Activated CD8-positive, alpha-beta T cell treated with anti-CD3 and anti-CD28 coated beads, Interleukin-2, amount 10 ng/mL, durations not matched to agents 7 days and 5 days (primary cell): Measurements from ENCODE around the gene BAG2. TPM values are rescaled to one million over a fixed set of nuclear protein-coding genes. Genes with fewer than 3 reads are reported as not detected.
A peak's percentile ranks its signal among the peaks of the same experiment; 100 is the strongest.

Experiments used
- ATAC-seq: fragments of 150-1000 bp; cut with Tn5 transposase; one replicate; pipeline ENCODE4 v1.10.0; 2021; ENCODE audit warnings: moderate library complexity
- CTCF ChIA-PET: fragments of 350-600 bp; sonication (Branson Sonifier 250); formaldehyde crosslinking; loops from one replicate; lab custom pipeline; 2021; ENCODE audit warnings: antibody characterized with exemption; lab: Charles Lee
- POLR2A ChIA-PET: fragments of 350-600 bp; sonication (Branson Sonifier 250); formaldehyde crosslinking; loops from one replicate; lab custom pipeline; 2021; ENCODE audit warnings: antibody characterized with exemption; lab: Charles Lee
- DNase-seq: peaks from one replicate; pipeline ENCODE4 v3.0.0-alpha.2; 2020
- H3K27ac Mint-ChIP-seq: one replicate; pipeline ENCODE4 v1.8.0; 2021; ENCODE audit warnings: mild to moderate bottlenecking, mixed read lengths
- H3K27me3 Mint-ChIP-seq: one replicate; pipeline ENCODE4 v1.8.0; 2021; ENCODE audit warnings: low read depth, mixed read lengths
- H3K36me3 Mint-ChIP-seq: one replicate; pipeline ENCODE4 v1.8.0; 2021; ENCODE audit warnings: low read depth, mixed read lengths
- H3K4me1 Mint-ChIP-seq: one replicate; pipeline ENCODE4 v1.8.0; 2021; ENCODE audit warnings: low read depth, mixed read lengths
- H3K4me3 Mint-ChIP-seq: one replicate; pipeline ENCODE4 v1.8.0; 2021; ENCODE audit warnings: mild to moderate bottlenecking, mixed read lengths
- H3K9me3 Mint-ChIP-seq: one replicate; pipeline ENCODE4 v1.8.0; 2022; ENCODE audit warnings: mixed read lengths; ENCODE audit not compliant: insufficient read depth
- total RNA-seq, 2 experiments: library from RNA; stranded (reverse); gene quantifications; one replicate each; pipeline ENCODE4 v1.2.3, GENCODE V29; 2021

The BAG2 gene
- total RNA-seq, 2 experiments from 2014 or later: 8.1 to 9.4 TPM

GRCh38 chr6:57147955-57148858 lies 23.9 kb upstream of the BAG2 start:
- Mint-ChIP-seq H3K4me3 (no peak overlapping the region), H3K36me3 (peaks cover 55% of the 10 kb centered on the region), H3K27me3 (no peaks in the 10 kb centered on the region), H3K9me3 (no peaks in the 10 kb centered on the region), H3K27ac (no peak overlapping the region), H3K4me1 (peaks cover 14% of the 10 kb centered on the region)
- CTCF ChIA-PET: interaction anchor here (1.0 kb wide), 1 partner anchor 17 kb away, joined by 3 read pairs; no protein-coding TSS in a partner anchor
- no peak for DNase-seq
- peak; percentile 39 for ATAC-seq
- POLR2A ChIA-PET: no interaction called here

- CTCF ChIA-PET: interaction anchor here (1.3 kb wide), 1 partner anchor 159 kb away, joined by 4 read pairs; the partner anchor contains the start of gene PRIM2
- Mint-ChIP-seq H3K4me3 (no peak overlapping the region), H3K4me1 (no peaks in the 10 kb centered on the region), H3K36me3 (peaks cover 34% of the 10 kb centered on the region), H3K9me3 (no peaks in the 10 kb centered on the region), H3K27ac (no peak overlapping the region), H3K27me3 (no peaks in the 10 kb centered on the region)
- no peak for DNase-seq
- no peak for ATAC-seq
- POLR2A ChIA-PET: no interaction called here
These were observed 13.5 kb upstream of the BAG2 start for GRCh38 chr6:57158658-57159057.

GRCh38 chr6:57159127-57159526 lies 13.0 kb upstream of the BAG2 start:
- Mint-ChIP-seq H3K9me3 (no peaks in the 10 kb centered on the region), H3K4me1 (no peaks in the 10 kb centered on the region), H3K27me3 (no peaks in the 10 kb centered on the region), H3K4me3 (no peak overlapping the region), H3K36me3 (peaks cover 34% of the 10 kb centered on the region), H3K27ac (no peak overlapping the region)
- ChIA-PET POLR2A (no interaction called here), CTCF (no interaction called here)
- no peak for DNase-seq
- ATAC-seq: no peak

- no peak overlapping the region for H3K4me3 Mint-ChIP-seq
- DNase-seq (no peak), ATAC-seq (no peak)
- H3K4me1 Mint-ChIP-seq: no peaks in the 10 kb centered on the region
- H3K9me3 Mint-ChIP-seq: peaks cover 11% of the 10 kb centered on the region
- H3K27ac Mint-ChIP-seq: no peak overlapping the region
- no peaks in the 10 kb centered on the region for H3K27me3 Mint-ChIP-seq
- CTCF ChIA-PET: interaction anchor here (1.1 kb wide), 1 partner anchor 566 kb away, joined by 3 read pairs; no protein-coding TSS in a partner anchor
- H3K36me3 Mint-ChIP-seq: peaks cover 46% of the 10 kb centered on the region
- POLR2A ChIA-PET: interaction anchor here (1.0 kb wide), 1 partner anchor 10 kb away, joined by 4 read pairs; the partner anchor contains the start of gene BAG2
These were observed 10.1 kb upstream of the BAG2 start for GRCh38 chr6:57162028-57162427.

GRCh38 chr6:57162516-57162915 lies 9.6 kb upstream of the BAG2 start:
- ChIA-PET CTCF (interaction anchor here (1.1 kb wide), 1 partner anchor 567 kb away, joined by 3 read pairs; no protein-coding TSS in a partner anchor), POLR2A (interaction anchor here (1.0 kb wide), 1 partner anchor 9 kb away, joined by 4 read pairs; the partner anchor contains the start of gene BAG2)
- Mint-ChIP-seq H3K4me1 (no peaks in the 10 kb centered on the region), H3K4me3 (no peak overlapping the region), H3K27me3 (no peaks in the 10 kb centered on the region), H3K9me3 (peaks cover 11% of the 10 kb centered on the region), H3K36me3 (peaks cover 46% of the 10 kb centered on the region), H3K27ac (no peak overlapping the region)
- ATAC-seq (no peak), DNase-seq (no peak)

- Mint-ChIP-seq H3K36me3 (peaks cover 44% of the 10 kb centered on the region), H3K9me3 (peaks cover 11% of the 10 kb centered on the region), H3K4me1 (no peaks in the 10 kb centered on the region), H3K27ac (no peak overlapping the region), H3K4me3 (no peak overlapping the region), H3K27me3 (no peaks in the 10 kb centered on the region)
- CTCF ChIA-PET: no interaction called here
- POLR2A ChIA-PET: no interaction called here
- DNase-seq (no peak), ATAC-seq (no peak)
These were observed 8.2 kb upstream of the BAG2 start for GRCh38 chr6:57163956-57164355.

- Mint-ChIP-seq H3K9me3 (peaks cover 11% of the 10 kb centered on the region), H3K4me3 (no peak overlapping the region), H3K27me3 (no peaks in the 10 kb centered on the region), H3K27ac (no peak overlapping the region), H3K36me3 (peaks cover 44% of the 10 kb centered on the region), H3K4me1 (peaks cover 4% of the 10 kb centered on the region)
- ChIA-PET POLR2A (no interaction called here), CTCF (interaction anchor here (0.7 kb wide), 1 partner anchor 17 kb away, joined by 3 read pairs; no protein-coding TSS in a partner anchor)
- DNase-seq (no peak), ATAC-seq (no peak)
These were observed 7.0 kb upstream of the BAG2 start for GRCh38 chr6:57165080-57165479.

GRCh38 chr6:57173056-57173885 lies 1.1 kb downstream of the BAG2 start:
- Mint-ChIP-seq H3K36me3 (peaks cover 21% of the 10 kb centered on the region), H3K27ac (peak overlapping the region; percentile 94), H3K4me1 (peaks cover 38% of the 10 kb centered on the region), H3K27me3 (no peaks in the 10 kb centered on the region), H3K4me3 (peak overlapping the region; percentile 87), H3K9me3 (no peaks in the 10 kb centered on the region)
- ChIA-PET CTCF (interaction anchor here (1.0 kb wide), 1 partner anchor 48 kb away, joined by 3 read pairs; no protein-coding TSS in a partner anchor), POLR2A (interaction anchor here (0.6 to 2.0 kb wide), 3 partner anchors 9 to 84 kb away, joined by 3 to 7 read pairs (median 4); partner anchors contain the start of gene ZNF451)
- peak; percentile 51 for DNase-seq
- ATAC-seq: no peak

- POLR2A ChIA-PET: interaction anchor here (1.0 kb wide), 1 partner anchor 84 kb away, joined by 4 read pairs; the partner anchor contains the start of gene ZNF451
- Mint-ChIP-seq H3K27me3 (no peaks in the 10 kb centered on the region), H3K4me3 (peak overlapping the region; percentile 87), H3K36me3 (peaks cover 23% of the 10 kb centered on the region), H3K27ac (peak overlapping the region; percentile 94), H3K9me3 (no peaks in the 10 kb centered on the region), H3K4me1 (peaks cover 40% of the 10 kb centered on the region)
- ATAC-seq: no peak
- CTCF ChIA-PET: no interaction called here
- no peak for DNase-seq
These were observed 1.9 kb downstream of the BAG2 start for GRCh38 chr6:57173886-57174510.

- ChIA-PET POLR2A (interaction anchor here (1.0 kb wide), 1 partner anchor 85 kb away, joined by 4 read pairs; the partner anchor contains the start of gene ZNF451), CTCF (no interaction called here)
- H3K36me3 Mint-ChIP-seq: peaks cover 24% of the 10 kb centered on the region
- H3K27ac Mint-ChIP-seq: no peak overlapping the region
- H3K27me3 Mint-ChIP-seq: no peaks in the 10 kb centered on the region
- peaks cover 40% of the 10 kb centered on the region for H3K4me1 Mint-ChIP-seq
- no peaks in the 10 kb centered on the region for H3K9me3 Mint-ChIP-seq
- ATAC-seq: no peak
- peak overlapping the region; percentile 87 for H3K4me3 Mint-ChIP-seq
- DNase-seq: no peak
These were observed 2.4 kb downstream of the BAG2 start for GRCh38 chr6:57174511-57174907.
